Erythroblast (primary cell): ENCODE data around the gene ANKDD1B.

ENCODE experiments used
- GATA1 ChIP-seq: IDR thresholded peaks from 2 replicates; pipeline ENCODE4 v1.6.1; 2011; ENCODE audit warnings: low read depth, mild to moderate bottlenecking, control low read depth, low read length, moderate library complexity
- POLR2A ChIP-seq: IDR thresholded peaks from 2 replicates; pipeline ENCODE4 v1.6.1; 2011; ENCODE audit warnings: mild to moderate bottlenecking, low read length

GRCh38 chr5:75611311-75612225, at the start of gene ANKDD1B:
- no peak for TF ChIP-seq POLR2A
- no peak for TF ChIP-seq GATA1
